Astrocyte (in vitro differentiated cells and primary cell): Measurements from ENCODE around the gene VPS13D. TPM values are rescaled to one million over a fixed set of nuclear protein-coding genes. Genes with fewer than 3 reads are reported as not detected.

Experiments used
- DNase-seq: peaks from one replicate; pipeline ENCODE4 v3.0.0-alpha.2; 2010; ENCODE audit warnings: low read depth
- FAIRE-seq: peaks from 2 replicates; lab custom pipeline; 2011; peaks lifted over from hg19 to GRCh38; lab: Jason Lieb, UNC
- H2AFZ ChIP-seq: 2 replicates; pipeline ENCODE4 v1.6.0; 2012; ENCODE audit warnings: low read depth, low read length, inconsistent platforms
- H3K27ac ChIP-seq: 2 replicates; pipeline ENCODE4 v1.5.1; 2011; ENCODE audit warnings: low read depth, low read length, inconsistent platforms
- H3K27me3 ChIP-seq: 2 replicates; pipeline ENCODE4 v1.6.0; 2011; ENCODE audit warnings: low read length, inconsistent platforms; ENCODE audit not compliant: insufficient read depth
- H3K36me3 ChIP-seq: 2 replicates; pipeline ENCODE4 v1.5.1; 2011; ENCODE audit warnings: low read length, inconsistent platforms; ENCODE audit not compliant: insufficient read depth
- H3K4me1 ChIP-seq: 2 replicates; pipeline ENCODE4 v1.5.1; 2011; ENCODE audit warnings: low read length, inconsistent platforms; ENCODE audit not compliant: insufficient read depth
- H3K4me2 ChIP-seq: 2 replicates; pipeline ENCODE4 v1.6.0; 2012; ENCODE audit warnings: low read length, inconsistent platforms
- H3K4me3 ChIP-seq: 2 replicates; pipeline ENCODE4 v1.5.1; 2011; ENCODE audit warnings: low read depth, mild to moderate bottlenecking, low read length, inconsistent platforms; ENCODE audit not compliant: insufficient read depth
- H3K79me2 ChIP-seq: 2 replicates; pipeline ENCODE4 v1.6.0; 2012; ENCODE audit warnings: mild to moderate bottlenecking, low read length, inconsistent platforms; ENCODE audit not compliant: insufficient read depth
- H3K9ac ChIP-seq: 2 replicates; pipeline ENCODE4 v1.6.0; 2012; ENCODE audit warnings: mild to moderate bottlenecking, low read length, inconsistent platforms
- H3K9me3 ChIP-seq: 2 replicates; pipeline ENCODE4 v1.5.1; 2012; ENCODE audit warnings: low read depth, mild to moderate bottlenecking, low read length, inconsistent platforms; ENCODE audit not compliant: insufficient read depth
- H4K20me1 ChIP-seq: 2 replicates; pipeline ENCODE4 v1.6.0; 2012; ENCODE audit warnings: low read length, inconsistent platforms; ENCODE audit not compliant: insufficient read depth
- H3K27ac Mint-ChIP-seq: one replicate; pipeline ENCODE4 v1.8.0; 2021; ENCODE audit warnings: mild to moderate bottlenecking, mixed read lengths; ENCODE audit not compliant: unreplicated experiment
- H3K27me3 Mint-ChIP-seq: one replicate; pipeline ENCODE4 v1.8.0; 2021; ENCODE audit warnings: low read depth, mixed read lengths; ENCODE audit not compliant: unreplicated experiment
- H3K36me3 Mint-ChIP-seq: one replicate; pipeline ENCODE4 v1.8.0; 2021; ENCODE audit warnings: low read depth, mixed read lengths; ENCODE audit not compliant: unreplicated experiment
- H3K4me1 Mint-ChIP-seq: one replicate; pipeline ENCODE4 v1.8.0; 2021; ENCODE audit warnings: low read depth, mixed read lengths; ENCODE audit not compliant: unreplicated experiment
- H3K4me3 Mint-ChIP-seq: one replicate; pipeline ENCODE4 v1.8.0; 2021; ENCODE audit warnings: mild to moderate bottlenecking, moderate library complexity, mixed read lengths; ENCODE audit not compliant: unreplicated experiment
- H3K9me3 Mint-ChIP-seq: one replicate; pipeline ENCODE4 v1.8.0; 2021; ENCODE audit warnings: mild to moderate bottlenecking, mixed read lengths; ENCODE audit not compliant: unreplicated experiment
- EZH2 ChIP-seq: IDR thresholded peaks from 2 replicates; pipeline ENCODE4 v1.6.1; 2012; ENCODE audit warnings: mild to moderate bottlenecking, low read length, inconsistent platforms; ENCODE audit not compliant: insufficient read depth
- total RNA-seq: library from RNA; stranded (reverse); gene quantifications from 2 replicates; pipeline ENCODE4 v1.2.1, GENCODE V29; 2021
- TF ChIP-seq, protein P1 (sequence below): IDR thresholded peaks from 2 replicates; pipeline ENCODE4 v1.5.1; 2011; ENCODE audit warnings: low read depth, mild to moderate bottlenecking, inconsistent platforms, low read length, moderate library complexity; ENCODE audit not compliant: insufficient read depth

The VPS13D gene
- total RNA-seq, 1 donor from 2014 or later = 25.9 TPM

DNA sequence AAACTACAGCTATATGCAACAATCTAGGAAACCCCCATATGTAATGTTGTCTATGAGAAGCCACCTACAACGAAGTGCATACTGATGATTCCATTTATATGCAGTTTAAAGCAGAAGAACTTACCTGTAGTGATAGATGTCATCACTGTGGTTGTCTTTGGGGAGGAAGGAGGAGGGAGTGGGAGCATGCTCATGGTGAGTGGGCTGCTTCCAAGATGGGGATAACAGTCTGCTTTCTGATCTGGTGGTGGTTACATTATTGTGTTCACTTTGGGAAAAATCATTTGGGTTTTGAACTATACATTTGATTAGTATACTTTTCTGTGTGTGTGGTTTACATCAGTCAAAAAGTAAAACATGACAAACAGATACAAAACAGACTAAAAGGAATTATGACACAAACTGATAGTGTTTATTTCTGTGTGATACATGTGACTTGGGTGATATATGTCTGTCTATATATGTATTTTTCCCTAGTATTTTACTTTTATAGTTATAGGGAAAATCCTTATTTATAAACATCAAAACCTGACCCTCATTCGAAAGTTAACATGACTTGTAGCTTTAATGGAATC is 184.7 kb downstream of the VPS13D start:
- Histone ChIP-seq H2AFZ (no peak overlapping the region), H3K9ac (no peak overlapping the region), H3K4me3 (no peak overlapping the region), H3K4me2 (no peak overlapping the region), H3K27me3 (no peaks in the 10 kb centered on the region), H3K27ac (no peak overlapping the region), H3K79me2 (no peaks in the 10 kb centered on the region), H4K20me1 (no peaks in the 10 kb centered on the region), H3K4me1 (no peaks in the 10 kb centered on the region), H3K36me3 (peaks cover 11% of the 10 kb centered on the region), H3K9me3 (no peaks in the 10 kb centered on the region)
- Mint-ChIP-seq H3K27ac (no peak overlapping the region), H3K27me3 (no peaks in the 10 kb centered on the region), H3K4me1 (no peaks in the 10 kb centered on the region), H3K9me3 (no peaks in the 10 kb centered on the region), H3K36me3 (peaks cover 20% of the 10 kb centered on the region), H3K4me3 (no peak overlapping the region)
- no peak for FAIRE-seq
- TF ChIP-seq, protein P1, sequence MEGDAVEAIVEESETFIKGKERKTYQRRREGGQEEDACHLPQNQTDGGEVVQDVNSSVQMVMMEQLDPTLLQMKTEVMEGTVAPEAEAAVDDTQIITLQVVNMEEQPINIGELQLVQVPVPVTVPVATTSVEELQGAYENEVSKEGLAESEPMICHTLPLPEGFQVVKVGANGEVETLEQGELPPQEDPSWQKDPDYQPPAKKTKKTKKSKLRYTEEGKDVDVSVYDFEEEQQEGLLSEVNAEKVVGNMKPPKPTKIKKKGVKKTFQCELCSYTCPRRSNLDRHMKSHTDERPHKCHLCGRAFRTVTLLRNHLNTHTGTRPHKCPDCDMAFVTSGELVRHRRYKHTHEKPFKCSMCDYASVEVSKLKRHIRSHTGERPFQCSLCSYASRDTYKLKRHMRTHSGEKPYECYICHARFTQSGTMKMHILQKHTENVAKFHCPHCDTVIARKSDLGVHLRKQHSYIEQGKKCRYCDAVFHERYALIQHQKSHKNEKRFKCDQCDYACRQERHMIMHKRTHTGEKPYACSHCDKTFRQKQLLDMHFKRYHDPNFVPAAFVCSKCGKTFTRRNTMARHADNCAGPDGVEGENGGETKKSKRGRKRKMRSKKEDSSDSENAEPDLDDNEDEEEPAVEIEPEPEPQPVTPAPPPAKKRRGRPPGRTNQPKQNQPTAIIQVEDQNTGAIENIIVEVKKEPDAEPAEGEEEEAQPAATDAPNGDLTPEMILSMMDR = no peak
- no peak for TF ChIP-seq EZH2
- DNase-seq = no peak

GRCh38 chr1:12415038-12415466 is 185.2 kb downstream of the VPS13D start:
- Histone ChIP-seq H4K20me1 (no peaks in the 10 kb centered on the region), H3K27me3 (no peaks in the 10 kb centered on the region), H3K4me3 (no peak overlapping the region), H3K9me3 (no peaks in the 10 kb centered on the region), H3K4me1 (no peaks in the 10 kb centered on the region), H3K79me2 (no peaks in the 10 kb centered on the region), H3K4me2 (no peak overlapping the region), H3K27ac (no peak overlapping the region), H3K9ac (no peak overlapping the region), H3K36me3 (peaks cover 8% of the 10 kb centered on the region), H2AFZ (no peak overlapping the region)
- Mint-ChIP-seq H3K36me3 (peaks cover 15% of the 10 kb centered on the region), H3K4me3 (no peak overlapping the region), H3K9me3 (no peaks in the 10 kb centered on the region), H3K27ac (no peak overlapping the region), H3K27me3 (no peaks in the 10 kb centered on the region), H3K4me1 (no peaks in the 10 kb centered on the region)
- DNase-seq (no peak), FAIRE-seq (no peak)
- TF ChIP-seq, protein P1 = no peak

- Histone ChIP-seq H3K9ac (no peak overlapping the region), H3K4me2 (no peak overlapping the region), H2AFZ (no peak overlapping the region), H3K27me3 (no peaks in the 10 kb centered on the region), H3K4me3 (no peak overlapping the region), H3K79me2 (no peaks in the 10 kb centered on the region), H3K27ac (no peak overlapping the region), H3K4me1 (no peaks in the 10 kb centered on the region), H3K36me3 (peaks cover 9% of the 10 kb centered on the region), H4K20me1 (no peaks in the 10 kb centered on the region), H3K9me3 (no peaks in the 10 kb centered on the region)
- FAIRE-seq (no peak), DNase-seq (no peak)
- Mint-ChIP-seq H3K4me1 (no peaks in the 10 kb centered on the region), H3K4me3 (no peak overlapping the region), H3K36me3 (peaks cover 15% of the 10 kb centered on the region), H3K9me3 (no peaks in the 10 kb centered on the region), H3K27me3 (no peaks in the 10 kb centered on the region), H3K27ac (no peak overlapping the region)
- no peak for TF ChIP-seq EZH2
- TF ChIP-seq, protein P1 = no peak
These were observed 186.3 kb downstream of the VPS13D start for GRCh38 chr1:12416101-12416500.
